ENCODE measurements around the gene ZBTB7C. TPM values are rescaled to one million over a fixed set of nuclear protein-coding genes. Genes with fewer than 3 reads are reported as not detected.

Gene ZBTB7C
- total and polyA plus RNA-seq, 10 of the 15 experiments (the other 5 are each of a cell fraction or from before 2014, with no cell fraction given): under 0.01 to 0.08 (median 0.01) TPM; not detected in 7

- ChIA-PET SMC1A (ENCODE audit: uncharacterized antibody, unreplicated experiment) (no interaction called here), CTCF (interaction anchor here (0.7 to 2.2 kb wide), 2 partner anchors 77 to 210 kb away, joined by 3 to 5 read pairs; no protein-coding TSS in a partner anchor), RAD21 (ENCODE audit: unreplicated experiment) (no interaction called here), POLR2A (no interaction called here)
- no peak overlapping the region for H3K4me2 ChIP-seq (ENCODE audit: control insufficient read depth, insufficient read depth)
- no peaks in the 10 kb centered on the region for H3K9me3 ChIP-seq (replicated peaks; ENCODE audit: control insufficient read depth, insufficient read depth, low read length)
- DNase-seq (ENCODE audit: low read depth, low spot score): no peak
- H3K79me2 ChIP-seq (ENCODE audit: control insufficient read depth, insufficient read depth, low read length): no peaks in the 10 kb centered on the region
- WGBS (ENCODE audit: insufficient coverage, insufficient replicate concordance, low lambda C conversion rate, missing lambda C conversion rate): 55% methylated on average over 2 of the region's 2 CpGs
- TF ChIP-seq ETV6 (conservative IDR thresholded peaks at IDR 0.05 in 1 of 2, IDR thresholded peaks at IDR 0.05 in 1 of 2; ENCODE audit: borderline replicate concordance in 1 of 2, low read depth in 1 of 2) (no peak), TCF7 (IDR thresholded peaks at IDR 0.05; ENCODE audit: borderline replicate concordance) (no peak), SRF (IDR thresholded peaks at IDR 0.05; ENCODE audit: low read depth in 2 of 2, low read length in 2 of 2) (no peak), TBL1XR1 (IDR thresholded peaks at IDR 0.05; ENCODE audit: low read depth, low read length) (no peak), RAD21 (IDR thresholded peaks at IDR 0.05; ENCODE audit: insufficient read depth, low read depth, low read length) (no peak), CHD1 (IDR thresholded peaks at IDR 0.05; ENCODE audit: low read depth, low read length) (no peak), RELA (IDR thresholded peaks at IDR 0.05; ENCODE audit: borderline replicate concordance, partially characterized antibody) (no peak), ELK1 (IDR thresholded peaks at IDR 0.05; ENCODE audit: low read depth, low read length) (no peak)
- TF ChIP-seq, protein P1, sequence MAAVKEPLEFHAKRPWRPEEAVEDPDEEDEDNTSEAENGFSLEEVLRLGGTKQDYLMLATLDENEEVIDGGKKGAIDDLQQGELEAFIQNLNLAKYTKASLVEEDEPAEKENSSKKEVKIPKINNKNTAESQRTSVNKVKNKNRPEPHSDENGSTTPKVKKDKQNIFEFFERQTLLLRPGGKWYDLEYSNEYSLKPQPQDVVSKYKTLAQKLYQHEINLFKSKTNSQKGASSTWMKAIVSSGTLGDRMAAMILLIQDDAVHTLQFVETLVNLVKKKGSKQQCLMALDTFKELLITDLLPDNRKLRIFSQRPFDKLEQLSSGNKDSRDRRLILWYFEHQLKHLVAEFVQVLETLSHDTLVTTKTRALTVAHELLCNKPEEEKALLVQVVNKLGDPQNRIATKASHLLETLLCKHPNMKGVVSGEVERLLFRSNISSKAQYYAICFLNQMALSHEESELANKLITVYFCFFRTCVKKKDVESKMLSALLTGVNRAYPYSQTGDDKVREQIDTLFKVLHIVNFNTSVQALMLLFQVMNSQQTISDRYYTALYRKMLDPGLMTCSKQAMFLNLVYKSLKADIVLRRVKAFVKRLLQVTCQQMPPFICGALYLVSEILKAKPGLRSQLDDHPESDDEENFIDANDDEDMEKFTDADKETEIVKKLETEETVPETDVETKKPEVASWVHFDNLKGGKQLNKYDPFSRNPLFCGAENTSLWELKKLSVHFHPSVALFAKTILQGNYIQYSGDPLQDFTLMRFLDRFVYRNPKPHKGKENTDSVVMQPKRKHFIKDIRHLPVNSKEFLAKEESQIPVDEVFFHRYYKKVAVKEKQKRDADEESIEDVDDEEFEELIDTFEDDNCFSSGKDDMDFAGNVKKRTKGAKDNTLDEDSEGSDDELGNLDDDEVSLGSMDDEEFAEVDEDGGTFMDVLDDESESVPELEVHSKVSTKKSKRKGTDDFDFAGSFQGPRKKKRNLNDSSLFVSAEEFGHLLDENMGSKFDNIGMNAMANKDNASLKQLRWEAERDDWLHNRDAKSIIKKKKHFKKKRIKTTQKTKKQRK (IDR thresholded peaks at IDR 0.05; ENCODE audit: low read depth, low read length): no peak
- no peak overlapping the region for H3K4me3 ChIP-seq
- in situ Hi-C loops (cut with MboI) (no loop called here), intact Hi-C loops (cut with micrococcal nuclease; ENCODE audit: unreplicated experiment) (no loop called here)
- H2AFZ ChIP-seq (ENCODE audit: control insufficient read depth, low read depth, low read length): no peak overlapping the region
- no TSS peak for BruUV-seq (replicated peaks)
- H3K9ac ChIP-seq (ENCODE audit: control insufficient read depth, insufficient read depth, low read length): no peak overlapping the region
- H3K27ac ChIP-seq (ENCODE audit: control insufficient read depth, insufficient read depth): no peak overlapping the region
- no peak for FAIRE-seq
- H4K20me1 ChIP-seq (ENCODE audit: control insufficient read depth, insufficient read depth): no peaks in the 10 kb centered on the region
- no peaks in the 10 kb centered on the region for H3K36me3 ChIP-seq (ENCODE audit: control insufficient read depth in 2 of 2, insufficient read depth in 2 of 2, low read length in 1 of 2)
- ATAC-seq: no peak
- H3K27me3 ChIP-seq (replicated peaks in 1 of 2; ENCODE audit: control insufficient read depth in 2 of 2, insufficient read depth in 2 of 2, low read length in 1 of 2): no peaks in the 10 kb centered on the region; a peak in 1 of 4 replicates
- H3K4me1 ChIP-seq (ENCODE audit: control insufficient read depth, insufficient read depth, low read length): no peaks in the 10 kb centered on the region
These were observed 426.1 kb downstream of the ZBTB7C start for GRCh38 chr18:47983055-47983454.

All from GM12878 (cell line).